SK-N-SH (cell line): ENCODE data around the gene LINC00237. TPM values are rescaled to one million over a fixed set of nuclear protein-coding genes. Genes with fewer than 3 reads are reported as not detected.

Source experiments
- CTCF ChIA-PET: fragments of 300-600, 350-600 bp; formaldehyde crosslinking; extraction: SDS; loops from one replicate; lab custom pipeline; 2021; lab: Yijun Ruan, JAX
- POLR2A ChIA-PET: fragments of 350-600 bp; sonication (Branson Sonifier 250); formaldehyde crosslinking; extraction: SDS; loops from one replicate; lab custom pipeline; 2020; ENCODE audit warnings: antibody characterized with exemption, inconsistent platforms; lab: Yijun Ruan, JAX
- DNase-seq: peaks from one replicate; pipeline ENCODE4 v3.0.0; 2012
- H2AFZ ChIP-seq: fragments of 200-600 bp; sonication (generic); 2 replicates; pipeline ENCODE4 v1.8.1; 2016; ENCODE audit warnings: antibody characterized with exemption, mild to moderate bottlenecking, low read depth
- H3F3A ChIP-seq: fragments of 200-600 bp; sonication (generic); replicated peaks from 2 replicates; pipeline ENCODE3; 2016; ENCODE audit warnings: antibody characterized with exemption, mild to moderate bottlenecking; ENCODE audit not compliant: insufficient read depth
- H3K27ac ChIP-seq, 2 experiments: fragments of 200-500 bp in 1 of 2; fragments of 200-600 bp in 1 of 2; sonication (Bioruptor generic) in 1 of 2; sonication (generic), shearing (Covaris generic) in 1 of 2; 2 replicates each; pipeline versions ENCODE4 v1.5.1 to v1.6.1; 2014 to 2016; ENCODE audit warnings: low read depth in 2 of 2, inconsistent platforms in 1 of 2, low read length in 1 of 2, mild to moderate bottlenecking in 1 of 2, mixed read lengths in 1 of 2
- H3K27me3 ChIP-seq: fragments of 200-600 bp; sonication (generic), shearing (Covaris generic); 2 replicates; pipeline ENCODE4 v1.6.1; 2016; ENCODE audit warnings: mixed run types; ENCODE audit not compliant: insufficient read depth
- H3K36me3 ChIP-seq, 2 experiments: fragments of 200-500 bp in 1 of 2; fragments of 200-600 bp in 1 of 2; sonication (Bioruptor generic) in 1 of 2; sonication (generic) in 1 of 2; replicated peaks in 1 of 2; 2 replicates each; pipeline versions ENCODE3 to v1.5.1; 2014 to 2016; ENCODE audit warnings: low read length in 1 of 2, mild to moderate bottlenecking in 1 of 2; ENCODE audit not compliant: insufficient read depth in 2 of 2, control insufficient read depth in 1 of 2
- H3K4me1 ChIP-seq, 2 experiments: fragments of 200-500 bp in 1 of 2; fragments of 200-600 bp in 1 of 2; sonication (Bioruptor generic) in 1 of 2; sonication (generic), shearing (Covaris generic) in 1 of 2; 2 replicates each; pipeline versions ENCODE4 v1.5.1 to v1.6.1; 2014 to 2016; ENCODE audit warnings: low read depth in 1 of 2, low read length in 1 of 2, mixed run types in 1 of 2; ENCODE audit not compliant: insufficient read depth in 2 of 2, control insufficient read depth in 1 of 2
- H3K4me2 ChIP-seq: fragments of 200-600 bp; sonication (generic), shearing (Covaris generic); 2 replicates; pipeline ENCODE4 v1.6.1; 2017; ENCODE audit warnings: mixed run types
- H3K4me3 ChIP-seq, 2 experiments: fragments of 200-500 bp in 1 of 2; fragments of 200-600 bp in 1 of 2; sonication (Bioruptor generic) in 1 of 2; sonication (generic), shearing (Covaris generic) in 1 of 2; 2 replicates each; pipeline versions ENCODE4 v1.5.1 to v1.8.1; 2014 to 2016; ENCODE audit warnings: low read depth in 2 of 2, inconsistent platforms in 1 of 2, low read length in 1 of 2, mild to moderate bottlenecking in 1 of 2, mixed read lengths in 1 of 2, moderate library complexity in 1 of 2
- H3K79me2 ChIP-seq: fragments of 200-600 bp; sonication (generic); 2 replicates; pipeline ENCODE4 v1.8.1; 2017; ENCODE audit warnings: mild to moderate bottlenecking; ENCODE audit not compliant: insufficient read depth
- H3K9ac ChIP-seq: fragments of 200-600 bp; sonication (generic); 2 replicates; pipeline ENCODE4 v1.6.1; 2017; ENCODE audit warnings: mixed run types
- H3K9me2 ChIP-seq: fragments of 200-600 bp; sonication (generic); 2 replicates; pipeline ENCODE4 v1.6.1; 2017; ENCODE audit warnings: mixed run types
- H3K9me3 ChIP-seq: fragments of 200-600 bp; sonication (generic); 2 replicates; pipeline ENCODE4 v1.6.1; 2017; ENCODE audit warnings: mixed run types, mild to moderate bottlenecking, moderate library complexity
- H4K20me1 ChIP-seq: fragments of 200-600 bp; sonication (generic); 2 replicates; pipeline ENCODE4 v1.6.1; 2017; ENCODE audit warnings: mild to moderate bottlenecking, mixed run types; ENCODE audit not compliant: insufficient read depth
- CTCF ChIP-seq: fragments of 200-600 bp; sonication (generic); IDR thresholded peaks from 2 replicates; pipeline ENCODE4 v1.6.1; 2017; ENCODE audit warnings: antibody characterized with exemption, mild to moderate bottlenecking, moderate library complexity
- ELF1 ChIP-seq: IDR thresholded peaks from 2 replicates; pipeline ENCODE4 v1.4.0; 2012
- FOSL2 ChIP-seq: IDR thresholded peaks from 2 replicates; pipeline ENCODE4 v1.4.0; 2012; ENCODE audit warnings: low read depth, mild to moderate bottlenecking, moderate library complexity, borderline replicate concordance
- FOXJ3 ChIP-seq: sonication (generic); formaldehyde crosslinking; IDR thresholded peaks from 2 replicates; pipeline ENCODE4 v1.5.1; 2020; ENCODE audit warnings: mild to moderate bottlenecking, missing genetic modification reagents
- FOXM1 ChIP-seq: IDR thresholded peaks from 2 replicates; pipeline ENCODE4 v1.4.0; 2012; ENCODE audit warnings: low read depth, mild to moderate bottlenecking
- IRF3 ChIP-seq: fragments of 150-350 bp; IDR thresholded peaks from 2 replicates; pipeline ENCODE4 v1.6.1; 2016; ENCODE audit warnings: mild to moderate bottlenecking, low read depth, low read length
- MEF2A ChIP-seq: IDR thresholded peaks from 2 replicates; pipeline ENCODE4 v1.4.0; 2012; ENCODE audit warnings: low read depth, borderline replicate concordance
- NFIC ChIP-seq: IDR thresholded peaks from 2 replicates; pipeline ENCODE4 v1.4.0; 2012; ENCODE audit warnings: borderline replicate concordance
- NRF1 ChIP-seq: IDR thresholded peaks from 2 replicates; pipeline ENCODE4 v1.6.1; 2012; ENCODE audit warnings: low read depth, mild to moderate bottlenecking, low read length
- PBX3 ChIP-seq: IDR thresholded peaks from 2 replicates; pipeline ENCODE4; 2012
- POLR2AphosphoS5 ChIP-seq: IDR thresholded peaks from 2 replicates; pipeline ENCODE4 v1.6.1; 2012; ENCODE audit warnings: low read depth, low read length
- RAD21 ChIP-seq: IDR thresholded peaks from 2 replicates; pipeline ENCODE4 v1.6.1; 2012; ENCODE audit warnings: mild to moderate bottlenecking, low read length
- REST ChIP-seq: IDR thresholded peaks from 2 replicates; pipeline ENCODE4 v1.6.1; 2012; ENCODE audit warnings: mild to moderate bottlenecking, low read depth, low read length, moderate library complexity
- SIN3A ChIP-seq: IDR thresholded peaks from 2 replicates; pipeline ENCODE4 v1.6.1; 2012; ENCODE audit warnings: low read depth, mild to moderate bottlenecking, low read length, moderate library complexity, borderline replicate concordance
- SMC3 ChIP-seq: IDR thresholded peaks from 2 replicates; pipeline ENCODE4 v1.6.1; 2012; ENCODE audit warnings: low read depth, low read length, improper control_type of control experiment
- TAF1 ChIP-seq: IDR thresholded peaks from 2 replicates; pipeline ENCODE4 v1.6.1; 2012; ENCODE audit warnings: low read depth, mild to moderate bottlenecking, low read length, moderate library complexity, borderline replicate concordance
- YY1 ChIP-seq: IDR thresholded peaks from 2 replicates; pipeline ENCODE4 v1.4.0; 2012; ENCODE audit warnings: low read depth, mild to moderate bottlenecking
- ZBTB33 ChIP-seq: IDR thresholded peaks from 2 replicates; pipeline ENCODE4 v1.4.0; 2012; ENCODE audit warnings: low read depth, borderline replicate concordance
- WGBS: methylation state at CpG from one replicate; pipeline ENCODE4 v1.1.6; 2017; ENCODE audit warnings: low lambda C conversion rate; 5-methylcytosine and 5-hydroxymethylcytosine counted together
- polyA plus RNA-seq, 3 experiments: library from polyadenylated mRNA; depleted of rRNA; stranded (reverse); fragments of >200 nt; gene quantifications; 2 replicates each; pipeline ENCODE4 v1.2.3, GENCODE V29; 2012

LINC00237 gene
- polyA plus RNA-seq, 1 of the 3 experiments (the other 2 are of a cell fraction): not detected

- Histone ChIP-seq H3K79me2 (no peaks in the 10 kb centered on the region), H3K4me3 (no peak overlapping the region), H3K27ac (no peak overlapping the region), H3K9ac (no peak overlapping the region), H4K20me1 (no peaks in the 10 kb centered on the region), H2AFZ (no peak overlapping the region), H3K4me2 (no peak overlapping the region), H3F3A (no peaks in the 10 kb centered on the region), H3K36me3 (no peaks in the 10 kb centered on the region), H3K4me1 (peaks cover 0 to 17% of the 10 kb centered on the region in 2 experiments; a peak in 1 of 4 replicates), H3K27me3 (peaks cover 73% of the 10 kb centered on the region), H3K9me2 (no peaks in the 10 kb centered on the region), H3K9me3 (no peaks in the 10 kb centered on the region)
- ChIA-PET POLR2A (no interaction called here), CTCF (interaction anchor here (0.7 to 1.1 kb wide), 3 partner anchors 247 to 466 kb away, joined by 3 to 4 read pairs (median 3); no protein-coding TSS in a partner anchor)
- WGBS: 2% methylated on average over 24 of the region's 50 CpGs
- no peak for TF ChIP-seq YY1
- TF ChIP-seq SMC3: no peak
- no peak for TF ChIP-seq IRF3
- TF ChIP-seq FOXJ3: no peak
- TF ChIP-seq SIN3A: no peak
- TF ChIP-seq CTCF: no peak
- no peak for TF ChIP-seq MEF2A
- TF ChIP-seq REST: no peak
- no peak for TF ChIP-seq FOXM1
- no peak for TF ChIP-seq PBX3
- TF ChIP-seq ELF1: no peak
- no peak for TF ChIP-seq NRF1
- TF ChIP-seq ZBTB33: no peak
- TF ChIP-seq RAD21: no peak
- no peak for TF ChIP-seq NFIC
- no peak for TF ChIP-seq POLR2AphosphoS5
- TF ChIP-seq TAF1: no peak
- no peak for TF ChIP-seq FOSL2
- DNase-seq: peak; percentile 45
Observed at GRCh38 chr20:21105429-21106170, 558 bp downstream of the LINC00237 start.
